Hepatocyte (in vitro differentiated cells): ENCODE data around the gene STRAP. TPM values are rescaled to one million over a fixed set of nuclear protein-coding genes. Genes with fewer than 3 reads are reported as not detected.
"Not testable (repeated sequence)": the region's sequence is repeated elsewhere in the genome, so short reads cannot be mapped to it uniquely, and the experiment has no call there.

Experiments used
- DNase-seq: peaks from one replicate; pipeline ENCODE4 v3.0.0-alpha.2; 2016; ENCODE audit warnings: low spot score
- H2AFZ ChIP-seq: fragments of 200-600 bp; sonication (generic); 2 replicates; pipeline ENCODE4 v1.6.0; 2016; ENCODE audit warnings: antibody characterized with exemption, mild to moderate bottlenecking
- H3K27ac ChIP-seq: fragments of 200-600 bp; sonication (generic); 2 replicates; pipeline ENCODE4 v1.5.1; 2016; ENCODE audit warnings: mild to moderate bottlenecking
- H3K27me3 ChIP-seq: fragments of 200-600 bp; sonication (generic); 2 replicates; pipeline ENCODE4 v1.6.1; 2016
- H3K36me3 ChIP-seq: fragments of 200-600 bp; sonication (generic); replicated peaks from 2 replicates; pipeline ENCODE4 v1.5.1; 2016; ENCODE audit warnings: low read depth; ENCODE audit not compliant: insufficient read depth
- H3K4me1 ChIP-seq: fragments of 200-600 bp; sonication (generic); 2 replicates; pipeline ENCODE4 v1.5.1; 2016; ENCODE audit warnings: mild to moderate bottlenecking, moderate library complexity; ENCODE audit not compliant: insufficient read depth
- H3K4me2 ChIP-seq: fragments of 200-600 bp; sonication (generic); 2 replicates; pipeline ENCODE4 v1.6.0; 2016
- H3K4me3 ChIP-seq: fragments of 200-600 bp; sonication (generic); 2 replicates; pipeline ENCODE4 v1.5.1; 2016; ENCODE audit warnings: mild to moderate bottlenecking
- H3K79me2 ChIP-seq: fragments of 200-600 bp; sonication (generic); 2 replicates; pipeline ENCODE4 v1.6.0; 2017; ENCODE audit warnings: mild to moderate bottlenecking
- H3K9me2 ChIP-seq: fragments of 200-600 bp; sonication (generic); replicated peaks from 2 replicates; pipeline ENCODE4 v1.6.0; 2017; ENCODE audit warnings: mild to moderate bottlenecking; ENCODE audit not compliant: insufficient read depth
- H3K9me3 ChIP-seq: fragments of 200-600 bp; sonication (generic); 2 replicates; pipeline ENCODE4 v1.5.1; 2016; ENCODE audit warnings: low read depth, mild to moderate bottlenecking
- H4K20me1 ChIP-seq: fragments of 200-600 bp; sonication (generic); 2 replicates; pipeline ENCODE4 v1.6.0; 2016; ENCODE audit warnings: mild to moderate bottlenecking; ENCODE audit not compliant: insufficient read depth, poor library complexity, severe bottlenecking
- EZH2 ChIP-seq: fragments of 200-600 bp; sonication (generic); IDR thresholded peaks from 2 replicates; pipeline ENCODE4 v1.6.1; 2016; ENCODE audit warnings: antibody characterized with exemption, mild to moderate bottlenecking, borderline replicate concordance
- EZH2phosphoT487 ChIP-seq: fragments of 200-600 bp; sonication (generic); IDR thresholded peaks from one replicate; pipeline ENCODE4 v1.6.1; 2018; ENCODE audit warnings: antibody characterized with exemption, mild to moderate bottlenecking, low read depth, moderate library complexity; ENCODE audit not compliant: unreplicated experiment, severe bottlenecking
- WGBS: methylation state at CpG from one replicate; pipeline ENCODE4 v1.1.6; 2016; ENCODE audit warnings: low lambda C conversion rate; ENCODE audit errors: missing lambda C conversion rate; 5-methylcytosine and 5-hydroxymethylcytosine counted together
- polyA plus RNA-seq: library from polyadenylated mRNA; unstranded; fragments of >200 nt; fragmentation: Nextera tagmentation; extraction: Ambion mirVana; gene quantifications from 2 replicates; pipeline ENCODE4 v1.2.1, GENCODE V29; 2016
- total RNA-seq: library from RNA; depleted of rRNA; stranded (reverse); fragments of >200 nt; gene quantifications from 2 replicates; pipeline ENCODE4 v1.2.3, GENCODE V29; 2014
- TF ChIP-seq, protein P1 (sequence below): fragments of 200-600 bp; sonication (generic); IDR thresholded peaks from 2 replicates; pipeline ENCODE4 v1.5.1; 2016; ENCODE audit warnings: antibody characterized with exemption, mild to moderate bottlenecking; ENCODE audit not compliant: poor library complexity

Gene STRAP
- total and polyA plus RNA-seq, 2 experiments from 2014 or later: 154 to 202 TPM

- Histone ChIP-seq H3K4me2 (no peak overlapping the region), H2AFZ (no peak overlapping the region), H3K4me1 (no peaks in the 10 kb centered on the region), H4K20me1 (no peaks in the 10 kb centered on the region), H3K4me3 (no peak overlapping the region), H3K9me3 (no peaks in the 10 kb centered on the region), H3K27me3 (no peaks in the 10 kb centered on the region), H3K27ac (no peak overlapping the region), H3K36me3 (no peaks in the 10 kb centered on the region), H3K9me2 (no peaks in the 10 kb centered on the region), H3K79me2 (peaks cover 66% of the 10 kb centered on the region)
- DNase-seq: no peak
- WGBS: 88% methylated on average over 5 of the region's 5 CpGs
- TF ChIP-seq, protein P1, sequence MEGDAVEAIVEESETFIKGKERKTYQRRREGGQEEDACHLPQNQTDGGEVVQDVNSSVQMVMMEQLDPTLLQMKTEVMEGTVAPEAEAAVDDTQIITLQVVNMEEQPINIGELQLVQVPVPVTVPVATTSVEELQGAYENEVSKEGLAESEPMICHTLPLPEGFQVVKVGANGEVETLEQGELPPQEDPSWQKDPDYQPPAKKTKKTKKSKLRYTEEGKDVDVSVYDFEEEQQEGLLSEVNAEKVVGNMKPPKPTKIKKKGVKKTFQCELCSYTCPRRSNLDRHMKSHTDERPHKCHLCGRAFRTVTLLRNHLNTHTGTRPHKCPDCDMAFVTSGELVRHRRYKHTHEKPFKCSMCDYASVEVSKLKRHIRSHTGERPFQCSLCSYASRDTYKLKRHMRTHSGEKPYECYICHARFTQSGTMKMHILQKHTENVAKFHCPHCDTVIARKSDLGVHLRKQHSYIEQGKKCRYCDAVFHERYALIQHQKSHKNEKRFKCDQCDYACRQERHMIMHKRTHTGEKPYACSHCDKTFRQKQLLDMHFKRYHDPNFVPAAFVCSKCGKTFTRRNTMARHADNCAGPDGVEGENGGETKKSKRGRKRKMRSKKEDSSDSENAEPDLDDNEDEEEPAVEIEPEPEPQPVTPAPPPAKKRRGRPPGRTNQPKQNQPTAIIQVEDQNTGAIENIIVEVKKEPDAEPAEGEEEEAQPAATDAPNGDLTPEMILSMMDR: no peak
- TF ChIP-seq EZH2 (no peak), EZH2phosphoT487 (no peak)
These were observed 60.3 kb downstream of the STRAP start for GRCh38 chr12:15942475-15942874.

GRCh38 chr12:15943519-15943918, 61.3 kb downstream of the STRAP start:
- not testable (repeated sequence) for H3K4me3 ChIP-seq, H3K9me3 ChIP-seq, H3K4me1 ChIP-seq, H3K36me3 ChIP-seq, H3K9me2 ChIP-seq, H3K4me2 ChIP-seq, H3K27me3 ChIP-seq, DNase-seq, H4K20me1 ChIP-seq, H3K27ac ChIP-seq, H2AFZ ChIP-seq
- peaks cover 69% of the 10 kb centered on the region for H3K79me2 ChIP-seq
- WGBS: 94% methylated on average over 5 of the region's 5 CpGs

- H3K9me3 ChIP-seq, H3K27me3 ChIP-seq, H3K27ac ChIP-seq, H4K20me1 ChIP-seq, H2AFZ ChIP-seq, H3K36me3 ChIP-seq, H3K4me3 ChIP-seq, DNase-seq, H3K9me2 ChIP-seq, H3K4me1 ChIP-seq, H3K4me2 ChIP-seq: not testable (repeated sequence)
- H3K79me2 ChIP-seq: peaks cover 60% of the 10 kb centered on the region
- 95% methylated on average over 10 of the region's 10 CpGs for WGBS
These were observed 66.3 kb downstream of the STRAP start for GRCh38 chr12:15948461-15948860.

Other genes starting within 250 kb of the STRAP start
- gene EPS8, start 93.0 kb upstream of the STRAP start, total RNA-seq: 71.0 and 83.2 TPM in 2 replicates
- gene EPS8, start 93.0 kb upstream of the STRAP start, polyA plus RNA-seq: 43.1 and 44.2 TPM in 2 replicates
- gene DERA, start 28.9 kb downstream of the STRAP start, total RNA-seq: 64.7 and 66.2 TPM in 2 replicates
- 50.6 and 57.2 TPM in 2 replicates for gene DERA, start 28.9 kb downstream of the STRAP start, polyA plus RNA-seq